Measurements from ENCODE around the gene HSPB6. TPM values are rescaled to one million over a fixed set of nuclear protein-coding genes. Genes with fewer than 3 reads are reported as not detected.

Gene HSPB6
- total and polyA plus RNA-seq, 8 donors: 38.3 to 91.7 (median 66.5) TPM

DNA sequence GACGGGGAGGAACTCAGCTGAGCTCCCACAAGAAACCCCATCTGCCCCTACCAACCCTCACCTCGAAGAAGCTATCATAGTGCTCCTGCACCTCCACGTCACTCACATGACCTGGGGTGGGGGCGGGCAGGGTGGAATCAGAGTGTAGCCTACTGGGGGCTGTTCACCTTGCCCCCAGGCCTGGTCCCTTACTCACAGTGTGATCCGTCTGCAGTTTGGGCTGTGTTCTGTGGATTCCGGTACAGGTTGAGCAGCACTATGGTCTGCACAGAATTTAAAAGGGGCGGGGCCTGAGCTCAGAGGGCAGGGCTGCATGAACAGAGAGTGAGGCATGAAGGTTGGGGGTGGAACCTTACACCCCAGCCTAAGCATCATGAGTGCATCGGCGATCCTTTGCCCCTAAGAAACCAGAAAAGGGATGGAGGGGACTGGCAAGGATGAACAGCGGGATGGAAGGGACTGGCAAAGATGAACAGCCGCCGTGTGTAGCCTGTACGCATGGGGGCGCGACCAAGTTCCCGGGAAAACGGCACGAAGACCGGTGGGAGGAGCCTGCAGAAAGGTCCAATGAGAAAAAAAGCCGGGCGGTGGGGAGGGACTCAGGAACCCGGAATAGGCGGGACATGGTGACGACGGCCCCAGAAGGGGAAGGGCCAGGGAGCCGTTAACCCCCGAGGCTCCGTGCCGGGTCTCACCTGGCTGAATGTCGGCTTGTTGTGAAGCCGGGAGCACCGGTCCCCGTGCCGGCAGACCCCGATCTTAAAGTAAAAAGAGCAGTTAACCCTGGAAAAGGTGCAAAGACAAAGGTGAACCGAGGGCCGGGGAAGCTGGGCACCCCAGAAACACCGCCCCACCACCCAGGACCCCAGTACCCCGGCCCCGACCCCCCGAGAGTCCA lies 12.2 kb downstream of the HSPB6 start:
- intact Hi-C loops (cut with DNase I): no loop called here
- Histone ChIP-seq H3K27ac (peak overlapping the region; percentile 100), H3K9me3 (no peaks in the 10 kb centered on the region), H3K27me3 (no peaks in the 10 kb centered on the region), H3K4me1 (peaks cover 18 to 78% of the 10 kb centered on the region in 2 donors), H3K36me3 (no peaks in the 10 kb centered on the region), H3K4me3 (peak overlapping the region; percentile 88)
- ATAC-seq (peak; percentile 75), DNase-seq (peak; percentile 88 to 97 (median 96))
- no peak for TF ChIP-seq CTCF (IDR thresholded peaks at IDR 0.05)

GRCh38 chr19:35743640-35744429 lies 13.0 kb downstream of the HSPB6 start:
- ATAC-seq (no peak), DNase-seq (no peak)
- Histone ChIP-seq H3K4me1 (peaks cover 18 to 78% of the 10 kb centered on the region in 2 donors), H3K27me3 (no peaks in the 10 kb centered on the region), H3K4me3 (peak overlapping the region in 1 of 2 donors; percentile 88), H3K36me3 (peaks cover 0 to 6% of the 10 kb centered on the region in 2 donors), H3K9me3 (no peaks in the 10 kb centered on the region), H3K27ac (peak overlapping the region in 1 of 2 donors; percentile 100)
- intact Hi-C loops (cut with DNase I): no loop called here
- no peak for TF ChIP-seq CTCF (IDR thresholded peaks at IDR 0.05)

DNA sequence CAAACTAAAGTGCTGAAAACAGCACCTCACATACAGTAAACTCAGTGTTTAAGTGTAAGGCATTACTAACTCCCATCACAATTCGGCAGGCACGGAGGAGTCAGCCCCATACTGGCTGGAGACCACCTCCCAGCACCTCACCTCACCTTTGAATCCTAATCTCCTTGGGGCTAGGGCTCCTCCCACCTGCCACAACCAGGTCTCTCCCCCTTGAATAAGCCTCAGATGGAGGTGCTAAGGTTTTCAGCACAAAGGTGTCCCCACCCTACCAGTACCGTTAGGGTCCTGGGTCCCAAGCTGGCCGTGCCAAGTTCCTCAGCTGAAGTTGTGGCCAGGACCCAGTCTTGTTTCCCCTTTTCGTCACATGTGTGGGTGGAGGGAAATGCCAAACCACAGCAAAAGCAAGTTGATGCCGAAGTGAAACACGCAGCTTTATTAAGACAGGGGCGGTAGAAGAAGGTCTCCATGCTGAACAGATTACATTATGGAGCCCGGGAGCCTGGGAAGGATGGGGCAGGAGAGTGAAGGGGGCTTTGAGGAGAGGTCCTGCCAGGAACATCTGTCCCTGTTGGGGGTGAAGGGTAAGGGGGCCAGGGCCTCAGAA lies 14.6 kb downstream of the HSPB6 start, which contains the start of gene IGFLR1:
IGFLR1 (minus strand) TSS at position 332 of the 604 bp plus-strand sequence. CDS start 1,272 bp downstream, outside the sequence.
- intact Hi-C loops (cut with DNase I): no loop called here
- Histone ChIP-seq H3K36me3 (peaks cover 0 to 22% of the 10 kb centered on the region in 2 donors), H3K4me1 (peaks cover 18 to 70% of the 10 kb centered on the region in 2 donors), H3K27me3 (no peaks in the 10 kb centered on the region), H3K4me3 (peak within 1 kb of the TSS in 1 of 2 donors; percentile 63), H3K27ac (peak within 1 kb of the TSS; percentile 76 to 94), H3K9me3 (no peaks in the 10 kb centered on the region)
- no peak for TF ChIP-seq CTCF (IDR thresholded peaks at IDR 0.05)
- ATAC-seq (no peak), DNase-seq (peak in 2 of 4 donors; percentile 73 to 82)

DNA sequence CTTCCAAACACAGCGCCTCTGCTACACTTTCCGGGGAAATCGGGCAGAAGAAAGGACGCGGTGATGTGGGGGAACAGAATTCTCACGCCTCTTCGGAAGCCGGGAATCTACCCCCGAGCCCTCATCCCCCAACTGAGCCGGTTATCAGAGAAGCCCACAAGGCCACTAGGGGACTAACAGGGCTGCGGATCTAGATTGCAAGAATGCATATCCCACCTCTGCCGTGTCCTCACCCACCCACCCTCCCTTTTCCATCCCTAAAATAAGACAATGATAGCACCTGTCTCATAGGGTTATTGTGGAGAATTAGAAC lies 15.7 kb downstream of the HSPB6 start:
- Histone ChIP-seq H3K27ac (peak overlapping the region; percentile 76 to 94), H3K36me3 (peaks cover 0 to 33% of the 10 kb centered on the region in 2 donors), H3K9me3 (no peaks in the 10 kb centered on the region), H3K27me3 (no peaks in the 10 kb centered on the region), H3K4me1 (peaks cover 11 to 60% of the 10 kb centered on the region in 2 donors), H3K4me3 (peak overlapping the region; percentile 63 to 67)
- intact Hi-C loops (cut with DNase I): no loop called here
- ATAC-seq (no peak), DNase-seq (no peak)
- no peak for TF ChIP-seq CTCF (IDR thresholded peaks at IDR 0.05)

All from left lung (tissue), 10 donors.